ENCODE results near the gene CFAP52. TPM values are rescaled to one million over a fixed set of nuclear protein-coding genes. Genes with fewer than 3 reads are reported as not detected.
"Not testable (repeated sequence)": the region's sequence is repeated elsewhere in the genome, so short reads cannot be mapped to it uniquely, and the experiment has no call there.

The CFAP52 gene
- total RNA-seq = not detected

GRCh38 chr17:9576521-9577372 lies at the start of gene CFAP52:
Gene CFAP52 (plus strand): TSS chr17:9576642. CDS start chr17:9576696, 54 bp downstream.
- peak; percentile 47 for DNase-seq

- no peak for DNase-seq
Observed at GRCh38 chr17:9527788-9528187, 48.7 kb upstream of the CFAP52 start.

- peak; percentile 29 for DNase-seq
Observed at GRCh38 chr17:9529033-9529700, 47.3 kb upstream of the CFAP52 start.

GRCh38 chr17:9531034-9531433 lies 45.4 kb upstream of the CFAP52 start:
- DNase-seq = no peak

GRCh38 chr17:9532715-9533114 lies 43.7 kb upstream of the CFAP52 start:
- DNase-seq = no peak

- DNase-seq = no peak
Observed at GRCh38 chr17:9533441-9533840, 43.0 kb upstream of the CFAP52 start.

- DNase-seq = peak; percentile 49
Observed at GRCh38 chr17:9536061-9536460, 40.4 kb upstream of the CFAP52 start.

GRCh38 chr17:9537177-9537776 lies 39.2 kb upstream of the CFAP52 start:
- no peak for DNase-seq

GRCh38 chr17:9538626-9539025 lies 37.8 kb upstream of the CFAP52 start:
- no peak for DNase-seq

GRCh38 chr17:9541718-9542117 lies 34.7 kb upstream of the CFAP52 start:
- DNase-seq = no peak

GRCh38 chr17:9544221-9544620 lies 32.2 kb upstream of the CFAP52 start:
- no peak for DNase-seq

GRCh38 chr17:9549215-9549614 lies 27.2 kb upstream of the CFAP52 start:
- no peak for DNase-seq

GRCh38 chr17:9553181-9553580 lies 23.3 kb upstream of the CFAP52 start:
- DNase-seq = no peak

- DNase-seq = no peak
Observed at GRCh38 chr17:9553596-9553995, 22.8 kb upstream of the CFAP52 start.

GRCh38 chr17:9554715-9555114 lies 21.7 kb upstream of the CFAP52 start:
- not testable (repeated sequence) for DNase-seq

- no peak for DNase-seq
Observed at GRCh38 chr17:9557161-9557755, 19.2 kb upstream of the CFAP52 start.

- peak; percentile 31 for DNase-seq
Observed at GRCh38 chr17:9557857-9558256, 18.6 kb upstream of the CFAP52 start.

- no peak for DNase-seq
Observed at GRCh38 chr17:9564104-9564503, 12.3 kb upstream of the CFAP52 start.

- DNase-seq = no peak
Observed at GRCh38 chr17:9566067-9566466, 10.4 kb upstream of the CFAP52 start.

- not testable (repeated sequence) for DNase-seq
Observed at GRCh38 chr17:9566739-9567138, 9.7 kb upstream of the CFAP52 start.

- DNase-seq = no peak
Observed at GRCh38 chr17:9568004-9568403, 8.4 kb upstream of the CFAP52 start.

- no peak for DNase-seq
Observed at GRCh38 chr17:9568957-9569588, 7.4 kb upstream of the CFAP52 start.
